GM12872 (cell line): Measurements from ENCODE around the gene YPEL1.

Experiments
- CTCF ChIP-seq: IDR thresholded peaks from 3 replicates; pipeline ENCODE4 v1.5.1; 2011; ENCODE audit warnings: low read depth, mild to moderate bottlenecking, low read length, moderate library complexity; ENCODE audit not compliant: insufficient read depth

Gene YPEL1

DNA sequence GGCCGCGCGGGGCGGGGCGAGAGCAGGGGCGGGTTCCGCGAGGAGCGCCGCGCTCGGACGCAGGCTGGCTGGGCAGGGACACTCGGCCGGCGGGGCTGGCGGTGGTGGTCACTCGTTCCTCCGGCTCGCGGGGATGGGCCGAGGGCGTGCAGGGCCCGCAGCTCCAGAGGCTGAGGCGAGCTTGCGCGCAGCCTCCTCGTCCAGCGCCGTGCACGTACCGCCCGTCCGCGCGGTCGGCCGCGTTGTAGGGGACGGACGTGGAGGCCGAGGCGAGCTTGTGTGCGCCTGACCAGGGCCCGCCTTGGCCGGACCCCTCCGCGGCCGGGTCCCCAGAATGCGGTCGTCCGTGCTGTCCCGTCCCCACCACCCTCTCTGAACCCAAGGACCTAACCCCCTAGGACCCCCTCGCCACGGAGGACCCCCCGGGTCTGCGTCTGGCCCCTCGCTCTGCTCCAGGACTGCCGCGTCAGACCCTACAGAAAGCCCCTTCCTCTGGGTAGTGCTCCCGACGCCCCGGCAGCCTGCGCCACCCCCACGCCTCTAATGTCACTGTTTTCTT lies 569 bp upstream of the YPEL1 start:
- TF ChIP-seq CTCF, result no peak

DNA sequence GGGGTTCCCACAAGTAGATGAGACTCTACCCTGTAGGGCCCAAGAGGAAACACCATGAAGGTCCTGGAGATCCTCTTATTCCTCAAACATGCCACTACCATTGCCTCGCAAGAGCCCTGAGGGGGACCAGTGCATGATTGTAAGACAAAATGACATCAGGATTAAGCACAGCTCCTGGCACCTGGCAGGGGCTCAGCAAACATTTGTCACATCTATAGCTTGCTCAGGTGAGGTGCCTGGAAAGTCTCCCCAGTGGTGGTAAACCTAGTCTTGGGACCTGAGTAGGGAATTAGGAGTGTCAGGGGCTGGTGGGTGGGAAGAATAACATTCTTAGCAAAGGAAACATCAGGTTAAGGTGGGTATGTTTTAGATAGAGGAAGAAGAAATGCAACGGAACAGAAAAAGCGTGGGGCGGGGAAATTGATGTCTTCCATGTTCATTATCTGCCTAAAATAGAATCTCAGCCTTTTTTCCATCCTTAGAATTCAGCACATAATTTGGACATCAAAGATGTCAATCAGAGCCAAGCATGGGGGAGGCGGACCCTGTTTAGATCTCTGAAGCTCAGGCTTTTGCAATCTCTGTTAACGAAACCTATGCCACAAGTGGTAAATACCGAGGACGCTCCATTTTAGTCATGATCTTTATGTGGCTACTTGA lies 924 bp downstream of the YPEL1 start:
- TF ChIP-seq CTCF, result no peak

- TF ChIP-seq CTCF, result no peak
Measured at GRCh38 chr22:21731503-21731902, 4.1 kb downstream of the YPEL1 start.

DNA sequence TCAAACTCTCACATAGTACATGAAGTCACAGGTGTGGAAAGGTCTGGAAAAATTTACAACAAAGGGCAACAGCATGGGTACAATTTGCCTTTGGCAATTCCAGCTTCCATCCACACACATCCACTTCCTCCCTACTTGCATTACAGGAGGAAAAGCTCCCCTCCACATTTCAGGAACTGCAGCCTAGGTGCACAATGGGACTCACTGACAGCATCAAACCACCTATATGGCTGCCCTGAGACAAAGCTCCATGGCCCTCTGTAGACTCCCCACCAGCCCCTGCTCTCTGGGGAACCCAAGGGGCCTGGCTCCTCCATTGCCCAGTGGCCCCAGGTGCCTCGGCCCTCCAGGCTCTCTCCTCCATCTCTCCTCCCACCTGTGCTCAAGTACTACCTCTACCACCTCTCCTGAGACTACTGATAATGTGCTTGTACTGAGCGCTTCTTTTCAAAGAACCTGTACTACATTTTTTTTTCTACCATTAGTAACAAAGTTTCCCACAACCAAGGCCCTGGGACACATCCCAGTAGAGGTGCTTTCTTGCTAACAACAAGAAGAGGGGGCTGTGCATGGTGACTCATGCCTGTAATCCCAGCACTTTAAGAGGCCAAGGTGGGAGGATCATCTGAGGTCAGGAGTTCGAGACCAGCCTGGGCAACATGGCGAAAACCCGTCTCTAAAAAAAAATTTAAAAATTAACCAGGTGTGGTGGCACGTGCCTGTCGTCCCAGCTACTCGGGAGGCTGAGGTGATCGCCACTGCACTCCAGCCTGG lies 4.9 kb downstream of the YPEL1 start:
- no peak for TF ChIP-seq CTCF

DNA sequence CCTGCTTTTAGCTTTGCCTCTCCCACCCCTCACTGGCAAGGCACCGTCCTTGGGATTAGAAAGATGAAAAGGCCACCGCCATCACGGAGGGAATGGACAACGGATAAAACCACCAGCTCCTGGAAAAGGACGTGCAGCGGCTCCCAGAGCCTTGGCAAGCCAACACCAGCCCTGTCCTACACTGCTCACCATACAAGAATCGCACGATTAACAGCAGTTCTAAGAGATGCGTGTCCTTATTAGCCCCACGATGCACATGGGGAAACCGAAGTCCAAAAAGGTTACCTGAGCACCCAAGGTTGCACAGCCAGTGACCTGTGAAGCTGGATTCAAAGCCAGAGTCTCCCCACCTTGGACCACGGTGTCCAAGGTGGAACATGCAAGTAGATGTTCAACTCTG lies 7.3 kb downstream of the YPEL1 start:
- no peak for TF ChIP-seq CTCF

GRCh38 chr22:21727768-21728167 lies 7.8 kb downstream of the YPEL1 start:
- no peak for TF ChIP-seq CTCF

- no peak for TF ChIP-seq CTCF
Measured at GRCh38 chr22:21727159-21727558, 8.4 kb downstream of the YPEL1 start.
